HG03432 (cell line): ENCODE data around the gene NFATC1.
"Not testable (repeated sequence)": the region's sequence is repeated elsewhere in the genome, so short reads cannot be mapped to it uniquely, and the experiment has no call there.

Experiments used
- ATAC-seq: cut with Tn5 transposase; IDR thresholded peaks from one replicate; pipeline ENCODE4 v1.9.1; 2021; ENCODE audit warnings: mild to moderate bottlenecking, moderate library complexity; ENCODE audit not compliant: unreplicated experiment

The NFATC1 gene

DNA sequence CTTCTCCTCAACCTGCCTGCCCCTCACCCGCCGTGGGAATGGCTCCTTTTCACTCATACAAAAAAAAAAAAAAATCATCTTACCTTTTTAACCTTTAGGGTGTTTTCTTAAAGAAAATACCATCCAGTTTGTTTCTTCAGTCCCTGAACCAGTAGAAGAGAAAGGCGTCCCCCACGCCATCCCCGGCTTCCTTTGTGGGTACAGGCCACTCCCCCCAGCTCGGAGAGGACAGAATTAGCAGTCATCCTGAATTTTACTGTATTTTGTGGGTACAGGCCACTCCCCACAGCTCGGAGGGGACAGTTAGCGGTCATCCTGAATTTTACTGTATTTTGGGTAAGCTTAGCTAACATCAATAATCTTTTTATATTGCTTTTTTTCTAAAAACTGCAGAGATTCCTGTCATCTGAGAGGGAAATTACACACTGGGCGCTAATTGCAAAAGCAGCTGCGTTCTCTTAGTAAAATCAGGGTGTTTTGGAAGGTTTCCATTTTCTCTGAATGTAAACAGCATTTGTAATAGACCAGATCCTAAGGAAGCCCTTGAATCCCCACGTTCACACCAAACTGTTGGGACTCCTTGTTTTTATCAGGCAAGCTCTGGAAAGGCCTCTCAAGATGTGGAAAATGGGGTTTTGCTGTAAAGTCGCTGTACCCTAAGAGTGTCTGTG is 72.5 kb downstream of the NFATC1 start:
- no peak for ATAC-seq

DNA sequence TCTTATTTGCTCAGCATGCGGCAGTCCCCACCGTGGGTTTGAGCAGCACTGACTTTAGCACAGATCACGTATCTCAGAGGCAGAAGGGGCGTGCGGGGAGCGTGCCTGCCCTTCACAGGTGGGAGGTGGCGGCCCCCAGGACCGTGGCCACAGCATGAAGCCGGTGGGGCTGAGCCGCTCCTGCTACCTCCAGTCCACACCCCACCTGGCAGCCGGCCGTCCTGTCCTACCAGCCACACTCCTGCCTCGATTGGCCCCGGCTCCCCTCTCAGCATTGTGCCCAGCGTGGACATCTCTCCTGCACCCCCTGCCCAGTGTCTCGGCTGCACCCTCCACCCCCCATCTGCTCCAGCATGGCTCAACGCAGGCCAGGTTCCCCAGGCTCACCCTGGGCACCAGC is 73.6 kb downstream of the NFATC1 start:
- ATAC-seq: no peak

DNA sequence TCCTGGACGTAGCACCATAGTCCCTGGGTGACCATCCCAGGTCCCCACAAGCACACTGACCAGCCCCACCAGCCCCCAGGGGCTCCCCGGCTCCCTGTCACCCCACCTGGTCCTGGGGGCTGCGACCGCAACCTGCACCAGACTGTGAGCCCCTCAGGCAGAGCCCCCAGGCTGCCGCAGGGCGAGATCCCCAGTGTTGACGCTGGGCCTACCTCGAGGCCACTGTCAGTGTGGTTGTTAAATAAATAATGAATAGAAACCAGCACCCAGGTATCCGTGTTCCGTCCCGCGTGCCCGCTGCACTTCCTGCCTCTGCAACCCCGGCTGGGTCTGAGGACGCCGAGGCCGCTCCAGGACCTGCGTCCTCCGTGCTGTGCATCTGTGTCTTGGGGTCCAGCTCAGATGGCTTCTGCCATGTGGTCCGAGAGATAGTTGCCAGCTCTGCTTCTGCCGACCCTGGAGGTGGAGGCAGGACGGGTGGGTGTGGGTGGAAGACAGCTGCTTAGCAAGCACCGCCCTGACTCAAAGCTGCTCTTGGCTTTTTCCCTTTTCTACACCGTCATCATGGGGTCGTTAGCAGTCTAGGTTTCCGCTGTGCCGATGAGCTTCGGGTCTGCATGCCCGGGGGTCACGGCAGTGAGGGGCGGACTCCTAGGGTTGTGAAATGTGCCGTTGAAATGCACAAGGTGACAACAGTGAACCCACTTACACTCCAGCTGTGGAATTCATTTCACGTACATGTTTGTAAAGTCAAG is 74.2 kb downstream of the NFATC1 start:
- no peak for ATAC-seq

DNA sequence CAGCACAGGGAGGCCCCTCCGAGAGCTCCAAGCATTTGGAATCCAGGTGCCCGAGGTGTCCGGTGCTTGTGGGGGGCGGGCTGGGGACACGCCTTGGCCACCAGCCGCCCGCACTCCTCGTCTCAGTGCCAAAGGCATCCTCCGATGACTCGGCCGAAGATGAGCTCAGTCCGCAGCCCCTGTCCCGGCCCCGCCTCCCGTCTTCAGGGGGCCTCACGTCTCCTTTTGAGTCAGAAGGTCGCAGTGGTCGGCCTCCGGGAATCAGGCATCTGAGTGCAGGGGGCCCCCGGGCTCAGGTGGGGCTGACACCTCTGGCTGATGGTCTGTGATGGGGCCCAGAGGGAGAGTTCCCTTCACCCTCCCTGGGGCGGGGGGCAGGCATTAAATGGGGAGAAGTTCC is 74.8 kb downstream of the NFATC1 start:
- no peak for ATAC-seq

DNA sequence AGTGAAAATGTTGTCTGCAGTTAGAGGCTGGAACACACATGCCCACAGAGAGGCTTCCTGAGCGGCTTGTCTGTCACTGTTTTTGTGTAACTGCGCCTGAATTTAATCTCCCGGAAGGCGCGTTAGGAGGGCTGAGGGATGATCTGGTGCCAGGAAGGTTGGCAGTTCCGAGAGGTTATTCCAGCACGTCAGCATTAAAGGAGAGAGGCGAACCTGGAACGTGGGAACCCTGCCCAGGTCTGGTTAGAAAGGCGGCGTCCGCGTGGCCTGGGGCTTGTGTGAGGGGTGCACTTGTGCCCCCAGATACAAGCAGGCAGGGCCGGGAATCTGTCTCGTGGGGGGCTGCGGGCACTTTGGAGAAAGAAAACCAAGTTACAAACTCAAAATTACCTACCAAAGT is 75.3 kb downstream of the NFATC1 start:
- no peak for ATAC-seq

DNA sequence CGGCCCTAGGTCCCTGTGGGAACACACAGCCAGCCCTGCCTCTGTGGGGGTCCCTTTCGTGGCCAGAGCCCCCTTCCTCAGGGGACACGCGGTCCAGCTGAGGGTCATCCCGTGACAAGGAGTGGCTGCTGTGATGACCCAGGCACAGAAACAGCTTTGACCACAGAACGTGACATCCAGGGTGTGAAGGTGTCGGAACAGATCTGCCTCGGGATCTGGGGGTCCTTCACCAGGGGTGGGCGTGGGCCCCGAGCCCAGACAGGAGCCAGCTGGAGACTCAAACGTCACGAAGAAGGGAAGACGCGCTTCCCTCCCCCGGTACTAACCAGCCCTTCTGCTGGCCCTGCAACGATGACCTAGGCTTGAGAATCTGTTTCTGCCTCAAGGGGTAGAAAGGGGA is 75.9 kb downstream of the NFATC1 start:
- ATAC-seq: no peak

DNA sequence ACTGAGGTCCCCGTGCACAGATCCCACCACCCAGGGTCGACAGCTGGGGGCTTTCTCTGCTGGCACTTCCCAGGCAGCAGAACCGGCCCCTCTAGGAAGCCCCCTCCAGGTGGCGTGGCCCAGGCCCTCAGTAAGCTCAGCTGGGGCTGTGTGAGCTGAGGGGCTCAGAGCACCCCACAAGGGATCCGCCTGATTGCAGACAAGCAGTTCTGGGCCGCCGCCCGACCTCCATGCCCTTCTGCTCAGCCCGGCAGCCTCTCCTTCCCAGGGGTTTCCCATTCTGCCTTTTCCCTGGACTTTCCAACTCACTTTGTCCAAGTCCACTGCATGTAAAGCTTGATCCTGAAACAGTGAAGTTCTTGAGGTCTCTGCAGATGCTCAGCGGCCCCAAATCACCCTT is 76.4 kb downstream of the NFATC1 start:
- ATAC-seq: no peak

DNA sequence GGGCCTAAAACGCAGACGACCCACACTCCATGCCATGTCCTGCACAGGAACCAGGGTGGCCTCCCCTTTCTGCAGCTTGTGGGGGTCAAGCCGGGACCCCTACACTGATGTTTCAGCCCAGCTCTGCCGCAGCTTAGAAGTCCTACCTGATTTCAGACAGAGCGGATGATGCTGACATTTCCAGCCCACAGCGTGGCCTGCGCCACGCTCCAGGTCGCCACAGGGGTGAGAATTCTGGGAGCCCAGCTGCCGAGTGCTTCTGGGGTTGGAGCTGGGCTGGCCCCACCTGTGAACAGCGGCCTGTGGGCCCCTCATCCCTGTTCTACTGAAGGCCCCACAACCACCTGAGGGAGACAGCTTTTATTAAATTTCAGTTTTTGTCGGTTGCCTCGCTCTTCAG is 77.2 kb downstream of the NFATC1 start:
- no peak for ATAC-seq

DNA sequence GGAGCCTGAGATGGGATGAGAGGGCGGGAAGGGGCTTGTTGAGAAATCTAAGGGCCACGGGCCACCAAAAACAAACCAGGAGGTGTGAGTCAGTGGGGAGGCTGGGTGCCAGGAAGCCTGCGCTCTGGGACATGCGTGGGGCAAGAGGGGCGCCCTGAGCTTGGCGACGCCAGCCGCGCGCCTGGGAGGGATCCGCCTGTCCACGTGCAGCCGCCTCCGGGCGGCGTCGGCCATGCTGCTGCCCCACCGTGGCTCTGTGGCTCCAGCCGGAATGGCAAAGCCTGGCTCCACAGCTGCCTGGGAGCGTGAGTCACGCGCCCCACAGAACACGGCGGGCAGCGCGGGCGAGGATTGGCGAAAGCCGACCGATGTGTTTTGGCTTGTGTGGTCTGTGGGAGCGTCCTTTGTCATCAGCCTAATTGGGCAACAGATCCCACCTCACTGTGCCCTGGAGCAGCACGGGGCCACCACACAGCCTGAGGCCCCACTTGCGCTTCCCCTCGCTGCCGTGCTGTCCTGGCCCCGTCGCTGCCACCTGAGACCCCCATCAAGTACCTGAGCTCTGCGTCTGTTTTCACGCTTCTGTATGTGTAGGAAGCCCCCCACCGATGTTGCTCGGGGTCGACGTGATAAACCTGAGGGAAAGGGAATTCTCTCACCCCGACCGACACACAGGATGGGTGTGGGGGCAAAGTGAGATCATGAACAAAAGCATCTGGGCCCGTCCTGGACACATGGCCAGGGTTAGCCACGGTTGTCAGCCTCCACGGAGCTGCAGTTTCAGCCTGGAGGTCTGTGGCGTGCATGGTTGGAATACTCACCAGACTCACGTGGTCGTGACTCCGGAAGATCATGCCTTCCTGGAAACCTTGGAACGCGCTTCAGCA is 80.5 kb downstream of the NFATC1 start:
- ATAC-seq: no peak

DNA sequence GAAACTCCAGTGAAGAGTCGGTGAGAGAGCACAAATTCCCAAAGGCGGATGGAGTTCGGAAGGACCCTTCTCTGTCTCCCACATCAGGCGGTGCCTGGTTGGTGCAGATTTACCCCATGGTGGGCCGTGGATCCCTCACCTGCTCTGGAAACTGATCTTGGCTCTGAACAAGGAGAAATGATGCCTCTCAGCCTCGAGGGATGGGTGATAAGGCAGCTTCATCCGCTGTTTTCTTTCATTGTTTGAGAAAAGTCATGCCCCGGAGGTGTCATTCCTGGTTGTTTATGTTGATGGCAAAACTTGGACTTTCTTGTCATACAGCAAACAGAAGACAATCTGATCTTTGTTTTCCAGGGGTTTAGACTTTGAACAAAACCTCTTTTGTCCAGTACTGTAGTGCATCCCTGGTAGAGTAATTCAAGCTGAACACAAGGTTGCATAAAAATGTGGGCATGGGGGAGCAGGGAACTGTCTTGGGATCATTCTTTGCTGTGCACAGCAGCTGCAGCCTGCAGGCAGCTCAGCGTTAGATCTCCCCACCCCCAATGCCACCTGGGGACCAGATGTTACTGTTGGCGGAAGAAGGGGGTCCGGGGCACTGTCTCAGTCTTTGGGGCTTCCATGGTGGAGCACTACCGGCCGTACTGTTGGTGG is 81.3 kb downstream of the NFATC1 start:
- no peak for ATAC-seq

DNA sequence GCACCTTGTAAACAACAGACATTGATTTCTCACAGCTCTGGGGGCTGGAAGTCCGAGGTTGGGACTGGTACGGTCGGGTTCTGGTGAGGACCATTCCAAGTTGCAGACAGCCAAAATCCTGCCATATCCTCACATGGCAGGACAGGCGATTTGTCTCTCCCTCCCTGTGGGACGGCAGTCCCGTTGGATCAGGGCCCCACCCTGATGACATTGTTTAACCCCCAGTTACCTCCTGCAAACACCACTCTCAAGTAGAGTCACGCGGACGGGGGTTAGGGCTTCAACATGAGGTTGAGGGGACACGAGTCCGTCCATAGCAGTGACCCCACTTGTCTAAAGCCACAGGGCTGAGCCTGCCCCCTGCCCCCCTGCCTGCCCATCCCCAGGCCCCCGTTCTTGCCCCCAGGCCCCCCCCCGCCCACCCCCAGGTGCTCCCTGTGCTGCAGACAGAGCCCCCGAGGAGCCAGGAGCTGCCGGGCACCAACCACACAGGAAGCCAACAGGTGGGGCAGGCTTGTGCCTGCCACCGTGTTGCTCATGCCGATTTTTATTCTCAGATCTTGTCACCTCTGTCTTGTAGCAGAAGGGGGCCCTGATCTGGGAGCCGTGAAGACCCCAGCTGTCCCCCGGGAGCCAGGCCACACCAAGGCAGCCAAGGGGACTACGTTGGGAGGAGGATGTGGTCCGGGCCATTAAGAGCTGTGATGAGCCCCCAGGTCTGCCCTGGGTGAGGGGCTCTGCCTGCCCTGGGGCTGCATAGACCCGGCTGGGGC is 82.2 kb downstream of the NFATC1 start:
- no peak for ATAC-seq

DNA sequence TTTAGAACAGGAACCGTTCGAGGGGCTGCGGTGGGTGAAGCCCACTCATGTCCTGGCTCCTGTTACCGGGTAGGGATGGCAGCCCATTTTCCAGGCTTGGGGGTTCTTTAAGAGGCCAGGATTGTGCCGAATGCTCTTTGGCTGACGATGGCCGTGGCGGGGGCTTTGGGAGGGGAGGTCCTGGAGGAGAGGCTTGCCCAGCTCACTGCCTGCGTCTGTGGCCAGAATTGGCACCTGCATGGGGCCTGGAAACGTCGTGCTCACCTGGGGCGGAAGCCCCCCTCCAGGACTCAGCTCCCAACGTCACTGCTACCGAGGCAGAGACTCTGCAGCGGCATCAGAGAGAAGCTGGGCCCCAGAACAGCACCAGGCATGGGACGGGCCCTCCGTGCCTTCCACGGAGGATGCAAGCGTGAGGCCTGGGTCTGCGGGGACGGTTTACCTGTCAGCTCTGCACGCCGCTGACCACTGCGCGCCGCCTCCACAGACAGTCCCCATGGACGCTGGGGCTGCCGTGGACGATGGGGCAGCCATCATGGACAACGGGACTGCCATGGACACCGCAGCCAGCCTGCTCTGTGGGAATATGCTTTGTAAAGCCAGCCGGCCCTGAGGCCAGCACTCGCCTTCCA is 82.9 kb downstream of the NFATC1 start:
- ATAC-seq: no peak

DNA sequence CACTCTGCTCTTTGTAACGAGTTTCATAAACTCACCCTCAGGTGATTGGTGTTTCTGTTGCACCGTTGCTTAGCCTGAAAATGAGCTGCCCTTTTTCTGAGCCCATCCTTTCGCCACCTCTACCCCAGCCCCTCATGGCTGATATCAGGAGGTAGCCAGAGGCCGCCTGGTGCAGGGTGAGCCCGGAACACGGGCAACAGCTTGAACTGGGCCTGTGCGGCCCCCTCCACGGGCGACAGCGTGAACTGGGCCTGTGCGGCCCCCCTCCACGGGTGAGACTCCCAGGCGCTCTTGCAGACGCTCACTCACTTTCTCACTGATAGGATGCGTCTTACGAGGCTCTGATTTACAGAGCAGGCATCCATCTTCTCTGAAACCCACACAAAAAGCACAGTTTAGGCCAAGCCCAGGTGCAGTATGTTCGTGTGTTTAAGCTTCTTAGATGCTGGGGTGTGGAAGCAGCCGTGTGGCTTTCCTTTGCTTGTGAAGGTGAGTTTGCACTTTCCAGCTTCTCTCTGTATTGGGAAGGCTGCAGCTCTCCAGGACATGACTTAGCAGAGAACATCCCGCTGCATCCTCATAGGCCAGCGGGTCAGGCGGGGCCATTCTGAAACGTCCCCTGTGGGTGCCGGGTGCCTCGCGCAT is 83.5 kb downstream of the NFATC1 start:
- ATAC-seq: no peak

DNA sequence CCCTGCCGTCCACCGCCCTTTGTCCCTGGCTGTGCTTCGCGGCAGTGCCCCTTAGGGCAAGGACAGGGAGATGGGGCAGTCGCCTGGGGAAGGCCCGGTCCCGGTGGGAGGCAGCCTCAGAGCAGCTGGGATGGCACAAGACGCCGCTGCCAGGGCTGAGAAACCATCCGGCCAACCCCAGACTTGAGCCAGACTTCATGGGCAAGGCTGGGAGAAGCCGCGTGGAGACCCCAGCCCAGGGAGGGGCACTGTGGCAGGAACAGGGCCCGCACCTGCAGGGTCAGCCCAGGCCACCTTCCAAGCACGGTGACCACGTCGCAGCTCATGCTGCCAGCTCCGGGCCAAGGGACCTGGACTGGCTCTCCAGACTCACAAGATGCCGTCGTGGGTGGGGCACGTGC is 84.0 kb downstream of the NFATC1 start:
- ATAC-seq: no peak

DNA sequence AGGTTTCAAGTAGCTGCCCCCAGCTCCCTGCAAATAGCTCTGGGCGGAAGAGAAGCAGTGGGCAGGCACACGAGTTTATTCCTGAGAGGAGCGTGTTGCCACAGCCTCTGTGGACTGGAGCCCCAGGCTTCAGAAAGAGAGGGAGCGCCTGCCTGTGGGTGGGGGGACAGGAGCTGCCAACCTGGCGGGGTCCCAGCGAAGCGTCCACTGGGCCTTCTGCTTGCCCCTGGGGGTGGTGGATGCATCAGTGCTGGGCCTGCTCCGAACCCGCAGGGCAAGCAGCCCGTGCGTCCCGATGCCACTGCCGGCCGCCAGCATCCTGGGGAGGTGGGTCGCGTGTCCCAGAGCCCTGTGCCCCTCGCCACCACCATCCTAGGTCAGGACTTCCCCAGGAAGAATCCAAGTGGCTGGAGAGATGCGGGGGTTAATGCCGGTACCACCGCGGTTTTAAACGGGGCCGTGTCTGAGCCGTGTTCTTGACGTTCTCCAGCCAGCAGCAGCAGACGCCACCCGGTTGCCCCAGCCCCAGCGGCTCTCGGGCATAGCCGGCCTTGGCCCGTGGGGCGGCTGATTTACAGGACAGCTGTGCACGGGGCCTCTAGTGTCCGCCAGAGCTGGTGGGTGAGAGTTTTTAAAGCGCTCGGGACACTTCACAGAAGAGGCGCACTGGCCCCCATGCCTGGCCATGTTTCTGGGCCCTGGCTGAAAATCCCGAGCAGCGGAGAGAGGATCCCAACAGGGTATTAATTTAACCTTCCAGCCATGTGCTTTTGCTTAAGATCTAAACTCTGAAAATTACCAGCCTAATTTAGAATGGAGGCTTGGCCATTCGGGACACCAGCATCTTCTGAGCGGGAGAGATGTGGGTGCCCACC is 84.7 kb downstream of the NFATC1 start:
- ATAC-seq: no peak

DNA sequence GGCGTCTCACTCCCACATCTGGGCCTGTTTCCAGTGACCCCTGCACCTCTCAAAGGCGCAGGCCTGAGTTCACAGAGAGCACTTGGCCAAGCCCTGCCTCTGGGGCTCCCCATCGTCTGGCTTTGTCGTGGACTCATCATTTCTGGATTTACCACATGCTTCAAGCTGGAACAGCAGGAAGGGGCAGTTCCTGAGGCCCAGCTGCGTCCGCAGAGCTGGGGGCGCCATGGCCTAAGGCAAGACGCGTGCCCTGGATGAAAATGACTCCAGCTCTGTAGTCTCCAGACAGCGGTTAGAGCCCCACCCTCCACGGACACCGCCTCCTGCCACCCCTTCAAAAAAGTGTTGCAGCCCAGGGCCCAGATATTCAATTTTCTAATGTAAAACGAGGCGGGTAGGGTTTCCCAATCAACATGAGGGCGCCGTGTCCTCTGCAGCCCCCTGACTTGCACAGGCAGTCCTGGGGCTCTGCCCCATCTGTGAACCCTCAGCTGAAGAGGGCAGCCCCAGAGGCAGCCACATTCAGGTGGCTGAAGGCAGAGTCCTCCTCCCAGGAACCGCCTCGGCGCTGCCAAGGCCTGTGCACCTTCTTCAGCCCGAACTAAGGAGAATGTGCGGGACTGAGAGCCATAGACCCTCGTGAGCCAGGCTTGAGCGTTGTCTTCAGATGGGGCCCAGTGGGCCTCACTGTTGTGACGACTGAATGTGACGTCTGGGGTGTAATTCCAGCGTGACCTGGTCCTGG is 85.5 kb downstream of the NFATC1 start:
- ATAC-seq: no peak

DNA sequence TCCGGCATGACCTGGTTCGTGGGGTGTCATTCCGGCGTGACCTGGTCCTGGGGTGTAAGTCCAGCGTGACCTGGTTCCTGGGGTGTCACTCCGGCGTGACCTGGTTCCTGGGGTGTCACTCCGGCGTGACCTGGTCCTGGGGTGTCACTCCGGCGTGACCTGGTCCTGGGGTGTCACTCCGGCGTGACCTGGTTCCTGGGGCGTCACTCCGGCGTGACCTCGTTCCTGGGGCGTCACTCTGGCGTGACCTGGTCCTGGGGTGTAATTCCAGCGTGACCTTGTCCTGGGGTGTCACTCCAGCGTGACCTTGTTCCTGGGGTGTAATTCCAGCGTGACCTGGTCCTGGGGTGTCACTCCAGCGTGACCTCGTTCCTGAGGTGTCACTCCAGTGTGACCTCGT is 87.7 kb downstream of the NFATC1 start:
- ATAC-seq: not testable (repeated sequence)

DNA sequence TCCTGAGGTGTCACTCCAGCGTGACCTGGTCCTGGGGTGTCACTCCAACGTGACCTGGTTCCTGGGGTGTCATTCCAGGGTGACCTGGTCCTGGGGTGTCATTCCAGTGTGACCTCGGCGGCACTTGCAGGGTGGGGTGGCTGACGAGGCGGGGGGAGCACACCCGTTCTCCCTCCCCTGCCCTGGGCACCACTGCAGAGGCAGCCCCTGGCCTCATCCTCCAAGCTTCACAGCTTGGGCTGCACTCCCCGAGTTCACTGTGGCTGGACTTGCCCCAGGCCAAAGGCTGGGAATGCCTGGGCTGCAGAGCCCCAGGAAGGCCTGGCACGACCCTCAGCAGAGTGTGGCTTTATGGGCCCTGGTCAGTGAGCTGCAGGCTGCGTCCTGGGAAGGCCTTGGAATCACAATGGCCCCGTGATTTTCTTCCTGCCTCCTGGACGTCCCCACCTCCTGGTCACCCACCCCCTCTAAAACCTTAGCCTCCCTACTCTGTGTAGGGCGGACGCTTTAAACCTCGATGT is 88.3 kb downstream of the NFATC1 start:
- no peak for ATAC-seq
